Right lobe of liver (tissue), 6 donors: ENCODE results near the gene ABCD4. TPM values are rescaled to one million over a fixed set of nuclear protein-coding genes. Genes with fewer than 3 reads are reported as not detected.
A peak's percentile ranks its signal among the peaks of the same experiment; 100 is the strongest.

Experiments used
- ATAC-seq, 4 donors: fragments of 200-7000 bp; cut with Tn5 transposase; one replicate each; pipeline ENCODE4 v1.9.1; 2020; ENCODE audit warnings: mild to moderate bottlenecking in 4 of 4, moderate library complexity in 4 of 4
- DNase-seq, 3 donors: peaks; one replicate each; pipeline ENCODE4 v3.0.0-alpha.2; 2020
- H3K27ac ChIP-seq, 3 donors: fragments of 200-600 bp; one replicate each; pipeline ENCODE4 v1.8.0; 2022
- H3K27me3 ChIP-seq, 2 donors: fragments of 200-600 bp; one replicate each; pipeline ENCODE4 v1.8.0; 2022
- H3K36me3 ChIP-seq, 4 donors: fragments of 200-600 bp; sonication (generic) in 1 of 4; one replicate each; pipeline versions ENCODE4 v1.5.1 to v1.8.0; 2017 to 2022; ENCODE audit warnings: control low read depth in 1 of 4
- H3K4me1 ChIP-seq, 4 donors: fragments of 200-600 bp; sonication (generic) in 1 of 4; one replicate each; pipeline versions ENCODE4 v1.5.1 to v1.8.0; 2017 to 2022; ENCODE audit warnings: control low read depth in 1 of 4
- H3K4me3 ChIP-seq, 3 donors: fragments of 200-600 bp; one replicate each; pipeline ENCODE4 v1.8.0; 2022
- H3K9me3 ChIP-seq, 4 donors: fragments of 200-600 bp; sonication (generic) in 1 of 4; one replicate each; pipeline versions ENCODE4 v1.5.1 to v1.8.0; 2017 to 2022; ENCODE audit warnings: control low read depth in 1 of 4
- CTCF ChIP-seq, 4 donors: fragments of 200-600 bp in 3 of 4; fragments of 450-650 bp in 1 of 4; IDR thresholded peaks; one replicate each; pipeline versions ENCODE4 v1.5.1 to v1.8.0; 2016 to 2022; ENCODE audit warnings: antibody characterized with exemption in 4 of 4, mild to moderate bottlenecking in 2 of 4
- POLR2A ChIP-seq: fragments of 450-650 bp; IDR thresholded peaks from one replicate; pipeline ENCODE4 v1.6.1; 2017; ENCODE audit warnings: antibody characterized with exemption, mild to moderate bottlenecking
- WGBS: methylation state at CpG from one replicate; pipeline ENCODE4 v1.1.6; 2018; ENCODE audit warnings: low coverage, low lambda C conversion rate; ENCODE audit not compliant: insufficient coverage; ENCODE audit errors: missing lambda C conversion rate; 5-methylcytosine and 5-hydroxymethylcytosine counted together
- intact Hi-C, 2 donors: fragments of 100-400 bp; cut with DNase I; formaldehyde crosslinking; loops; one replicate each; pipeline versions ENCODE4 v1.11.2 to v1.14.1; 2022
- total RNA-seq, 6 experiments: library from RNA; depleted of rRNA in 2 of 6; stranded (reverse); fragments of >200 nt in 2 of 6; fragmentation: NEBNext Ultra II Directional in 3 of 6; extraction: Animal tissue kit (Norgen Biotek cat#: 25700) in 3 of 6; gene quantifications; one replicate each; pipeline versions ENCODE4 v1.1.0 to v1.2.4, GENCODE V29; 2016 to 2023
- donor health status: DM: no; HTN: yes; CAD: no.
- donor health status: DM: no; HTN: no; CAD: no.
- donor health status: DM: no; HTN: no; CAD: no.
- donor health status: DM: no; HTN: yes; CAD: no.
- donor health status: DM: no; HTN: yes; CAD: no.

The ABCD4 gene
- total RNA-seq, 6 experiments from 2014 or later, result 20.3 to 39.3 (median 32.2) TPM

GRCh38 chr14:74257078-74257940 lies 45.4 kb downstream of the ABCD4 start:
- ATAC-seq (peak; percentile 91 to 98 (median 94)), DNase-seq (peak in 2 of 3 donors; percentile 49 to 69)
- TF ChIP-seq POLR2A, result no peak
- peak; percentile 82 to 98 (median 98) for TF ChIP-seq CTCF (IDR thresholded peaks at IDR 0.05)
- H3K27me3 ChIP-seq, result no peaks in the 10 kb centered on the region
- peak overlapping the region; percentile 47 to 60 (median 53) for H3K4me3 ChIP-seq
- intact Hi-C loops, result no loop called here
- 2% methylated on average over 11 of the region's 68 CpGs for WGBS
- H3K36me3 ChIP-seq, result no peaks in the 10 kb centered on the region
- no peaks in the 10 kb centered on the region for H3K9me3 ChIP-seq
- no peak overlapping the region for H3K27ac ChIP-seq
- H3K4me1 ChIP-seq, result peaks cover 0 to 14% (median 4%) of the 10 kb centered on the region in 4 donors

- Histone ChIP-seq H3K4me1 (peaks cover 0 to 14% (median 4%) of the 10 kb centered on the region in 4 donors), H3K9me3 (no peaks in the 10 kb centered on the region), H3K36me3 (no peaks in the 10 kb centered on the region), H3K4me3 (no peak overlapping the region), H3K27me3 (no peaks in the 10 kb centered on the region), H3K27ac (no peak overlapping the region)
- no peak for TF ChIP-seq POLR2A
- TF ChIP-seq CTCF (IDR thresholded peaks at IDR 0.05), result no peak
- intact Hi-C loops, result no loop called here
- ATAC-seq (no peak), DNase-seq (no peak)
- WGBS, result 40% methylated on average over 1 of the region's 3 CpGs
Measured at GRCh38 chr14:74255281-74255680, 47.5 kb downstream of the ABCD4 start.

DNA sequence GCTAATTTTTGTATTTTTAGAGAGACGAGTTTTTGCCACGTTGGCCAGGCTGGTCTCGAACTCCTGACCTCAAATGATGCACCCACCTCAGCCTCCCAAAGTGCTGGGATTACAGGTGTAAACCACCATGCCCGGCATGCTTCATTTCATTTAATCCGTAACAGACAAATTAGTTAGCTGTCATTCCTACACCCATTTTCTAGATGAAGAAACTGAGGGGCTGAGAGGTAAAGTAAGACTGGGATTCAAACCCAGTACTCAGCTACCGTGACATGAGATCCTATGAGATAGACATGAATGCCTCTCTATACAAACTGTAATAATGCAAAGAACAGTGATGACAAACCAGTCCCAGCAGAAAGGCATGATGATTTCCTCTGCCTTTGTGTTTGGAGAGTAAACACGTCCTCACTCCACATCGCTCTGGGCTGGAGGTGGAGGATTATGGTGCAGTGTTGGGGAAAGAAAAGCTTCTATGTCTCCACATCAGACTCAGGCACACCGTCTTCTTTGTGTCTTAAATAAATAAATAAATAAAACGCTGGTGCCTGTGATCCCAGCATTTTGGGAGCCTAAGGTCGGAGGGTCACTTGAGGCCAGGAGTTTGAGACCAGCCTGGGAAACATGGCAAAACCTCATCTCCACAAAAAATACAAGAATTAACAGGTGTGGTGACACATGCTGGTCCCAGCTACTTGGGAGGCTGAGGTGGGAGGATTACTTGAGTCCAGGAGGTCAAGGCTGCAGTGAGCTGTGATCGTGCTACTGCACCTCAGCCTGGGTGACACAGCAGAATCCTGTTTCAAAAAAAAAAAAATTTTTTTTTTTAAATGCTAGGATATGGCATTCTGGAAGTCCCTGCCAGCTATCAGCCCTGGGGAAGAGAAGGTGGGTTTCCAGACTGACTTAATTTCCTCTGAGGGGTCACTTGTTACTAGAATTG lies 53.0 kb downstream of the ABCD4 start:
- Histone ChIP-seq H3K27me3 (no peaks in the 10 kb centered on the region), H3K9me3 (no peaks in the 10 kb centered on the region), H3K4me1 (no peaks in the 10 kb centered on the region), H3K4me3 (no peak overlapping the region), H3K27ac (no peak overlapping the region), H3K36me3 (no peaks in the 10 kb centered on the region)
- intact Hi-C loops, result loop anchor here (5.0 kb wide), 1 partner anchor 137 kb away; no protein-coding TSS in a partner anchor
- no peak for TF ChIP-seq CTCF (IDR thresholded peaks at IDR 0.05)
- TF ChIP-seq POLR2A, result no peak
- ATAC-seq, result peak in 1 of 4 donors; percentile 15
- WGBS, result 58% methylated on average over 11 of the region's 12 CpGs
- DNase-seq, result no peak

DNA sequence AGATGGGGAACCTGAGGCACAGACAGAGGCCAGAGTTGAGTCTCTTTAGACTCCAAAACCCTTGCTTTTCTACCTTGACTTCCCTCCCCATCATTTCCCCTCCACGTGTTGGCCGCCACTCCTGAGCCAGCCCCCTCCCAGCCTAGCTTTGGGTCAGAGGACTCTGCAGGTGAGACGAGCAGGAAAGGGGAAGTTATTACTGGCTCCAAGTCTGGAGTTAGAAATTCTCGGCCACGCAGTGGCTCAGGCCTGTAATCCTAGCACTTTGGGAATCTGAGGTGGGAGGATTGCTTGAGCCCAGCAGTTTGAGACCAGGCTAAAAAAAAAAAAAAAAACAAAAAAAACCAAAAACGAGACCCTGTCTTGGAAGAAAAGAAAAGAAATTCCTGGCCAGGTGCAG lies 54.7 kb downstream of the ABCD4 start:
- Histone ChIP-seq H3K4me3 (no peak overlapping the region), H3K4me1 (no peaks in the 10 kb centered on the region), H3K9me3 (no peaks in the 10 kb centered on the region), H3K27ac (no peak overlapping the region), H3K36me3 (no peaks in the 10 kb centered on the region), H3K27me3 (peaks cover 0 to 4% of the 10 kb centered on the region in 2 donors)
- intact Hi-C loops, result loop anchor here in 1 of 2 donors (5.0 kb wide), 1 partner anchor 136 kb away; no protein-coding TSS in a partner anchor
- WGBS, result 40% methylated on average over 3 of the region's 6 CpGs
- no peak for TF ChIP-seq CTCF (IDR thresholded peaks at IDR 0.05)
- no peak for TF ChIP-seq POLR2A
- ATAC-seq (no peak), DNase-seq (no peak)
